ENCODE results near the gene SLC16A5.
A peak's percentile ranks its signal among the peaks of the same experiment; 100 is the strongest.

SLC16A5 gene

GRCh38 chr17:75088465-75089417 lies 987 bp downstream of the SLC16A5 start:
- peak; percentile 29 for DNase-seq

GRCh38 chr17:75090871-75091854 lies 3.4 kb downstream of the SLC16A5 start:
- DNase-seq: no peak

- DNase-seq: no peak
These were observed 4.1 kb downstream of the SLC16A5 start for GRCh38 chr17:75091855-75092327.

GRCh38 chr17:75093548-75094158 lies 5.9 kb downstream of the SLC16A5 start:
- DNase-seq: no peak

GRCh38 chr17:75094871-75095399 lies 7.2 kb downstream of the SLC16A5 start:
- no peak for DNase-seq

- DNase-seq: no peak
These were observed 8.4 kb downstream of the SLC16A5 start for GRCh38 chr17:75096082-75096625.

GRCh38 chr17:75097865-75098264 lies 10.1 kb downstream of the SLC16A5 start:
- DNase-seq: no peak

GRCh38 chr17:75098861-75099260 lies 11.1 kb downstream of the SLC16A5 start:
- DNase-seq: no peak

GRCh38 chr17:75099881-75100595 lies 12.3 kb downstream of the SLC16A5 start:
- DNase-seq: no peak

- no peak for DNase-seq
These were observed 14.6 kb downstream of the SLC16A5 start for GRCh38 chr17:75102385-75102821.

- DNase-seq: no peak
These were observed 16.1 kb downstream of the SLC16A5 start for GRCh38 chr17:75103601-75104554.

GRCh38 chr17:75105126-75106080 lies 17.6 kb downstream of the SLC16A5 start:
- DNase-seq: peak; percentile 39

- DNase-seq: no peak
These were observed 20.4 kb downstream of the SLC16A5 start for GRCh38 chr17:75108193-75108592.

- DNase-seq: peak; percentile 33
These were observed 21.3 kb downstream of the SLC16A5 start for GRCh38 chr17:75109046-75109406.

GRCh38 chr17:75109407-75110233 lies 21.9 kb downstream of the SLC16A5 start, which contains the start of gene ARMC7:
Gene ARMC7 (plus strand): TSS chr17:75109969. CDS start chr17:75110289, 320 bp downstream.
- peak; percentile 94 for DNase-seq

- peak; percentile 44 for DNase-seq
These were observed 22.6 kb downstream of the SLC16A5 start for GRCh38 chr17:75110234-75110937.

- no peak for DNase-seq
These were observed 24.1 kb downstream of the SLC16A5 start for GRCh38 chr17:75111777-75112335.
